ENCODE results near the gene BMP3. TPM values are rescaled to one million over a fixed set of nuclear protein-coding genes. Genes with fewer than 3 reads are reported as not detected.

Gene BMP3
- total and polyA plus RNA-seq, 2 donors (not counting 3 experiments of a cell fraction or from before 2014, with no cell fraction given), result not detected

Other genes starting within 250 kb of the BMP3 start
- not detected in 2 replicates for gene PRKG2, start 184.5 kb downstream of the BMP3 start, total RNA-seq
- not detected in 2 replicates for gene PRKG2, start 184.5 kb downstream of the BMP3 start, polyA plus RNA-seq

Measured in endothelial cell of umbilical vein (primary cell).